ENCODE results near the gene ACTN4.

GRCh38 chr19:38723990-38724854 lies 76.8 kb downstream of the ACTN4 start:
- TF ChIP-seq TAF1 (IDR thresholded peaks at IDR 0.05; ENCODE audit: borderline replicate concordance, low read depth, low read length) (no peak), POLR2A (IDR thresholded peaks at IDR 0.05; ENCODE audit: low read depth, low read length) (no peak), POLR2AphosphoS5 (IDR thresholded peaks at IDR 0.05; ENCODE audit: low read depth, low read length) (no peak)

All from GM12892 (cell line).